ENCODE measurements around the gene MRPL58.
"Not testable (repeated sequence)": the region's sequence is repeated elsewhere in the genome, so short reads cannot be mapped to it uniquely, and the experiment has no call there.

MRPL58 gene

GRCh38 chr17:74987909-74988711 lies 24.4 kb upstream of the MRPL58 start:
- DNase-seq, result peak; percentile 22 to 48

- DNase-seq, result no peak
These were observed 21.8 kb upstream of the MRPL58 start for GRCh38 chr17:74990581-74991105.

- DNase-seq, result no peak
These were observed 20.2 kb upstream of the MRPL58 start for GRCh38 chr17:74992223-74992622.

- peak in 1 of 2 donors; percentile 15 for DNase-seq
These were observed 18.0 kb upstream of the MRPL58 start for GRCh38 chr17:74994440-74994839.

GRCh38 chr17:74995847-74996246 lies 16.6 kb upstream of the MRPL58 start:
- DNase-seq, result no peak

- no peak for DNase-seq
These were observed 13.7 kb upstream of the MRPL58 start for GRCh38 chr17:74998783-74999182.

GRCh38 chr17:74999523-74999922 lies 12.9 kb upstream of the MRPL58 start:
- no peak for DNase-seq

GRCh38 chr17:75001915-75002843 lies 10.3 kb upstream of the MRPL58 start:
- peak; percentile 69 to 70 for DNase-seq

GRCh38 chr17:75003070-75003956 lies 9.2 kb upstream of the MRPL58 start:
- no peak for DNase-seq

- no peak for DNase-seq
These were observed 8.5 kb upstream of the MRPL58 start for GRCh38 chr17:75003957-75004355.

- no peak for DNase-seq
These were observed 8.1 kb upstream of the MRPL58 start for GRCh38 chr17:75004371-75004770.

- no peak for DNase-seq
These were observed 7.2 kb upstream of the MRPL58 start for GRCh38 chr17:75005291-75005690.

GRCh38 chr17:75006084-75006483 lies 6.4 kb upstream of the MRPL58 start:
- DNase-seq, result not testable (repeated sequence)

- DNase-seq, result peak; percentile 68 to 81
These were observed 5.8 kb upstream of the MRPL58 start for GRCh38 chr17:75006653-75007052.

- DNase-seq, result no peak
These were observed 4.1 kb upstream of the MRPL58 start for GRCh38 chr17:75008373-75008772.

GRCh38 chr17:75009139-75009724 lies 3.2 kb upstream of the MRPL58 start:
- no peak for DNase-seq

- DNase-seq, result peak in 1 of 2 donors; percentile 26
These were observed 1.6 kb upstream of the MRPL58 start for GRCh38 chr17:75010683-75011400.

GRCh38 chr17:75011401-75012095 lies 922 bp upstream of the MRPL58 start:
- no peak for DNase-seq

GRCh38 chr17:75012096-75012345 lies 449 bp upstream of the MRPL58 start:
- DNase-seq, result no peak

GRCh38 chr17:75013092-75013559 lies 656 bp downstream of the MRPL58 start:
- DNase-seq, result no peak

- DNase-seq, result no peak
These were observed 6.7 kb downstream of the MRPL58 start for GRCh38 chr17:75019146-75019545.
